Measurements from ENCODE around the gene TSPYL6.

DNA sequence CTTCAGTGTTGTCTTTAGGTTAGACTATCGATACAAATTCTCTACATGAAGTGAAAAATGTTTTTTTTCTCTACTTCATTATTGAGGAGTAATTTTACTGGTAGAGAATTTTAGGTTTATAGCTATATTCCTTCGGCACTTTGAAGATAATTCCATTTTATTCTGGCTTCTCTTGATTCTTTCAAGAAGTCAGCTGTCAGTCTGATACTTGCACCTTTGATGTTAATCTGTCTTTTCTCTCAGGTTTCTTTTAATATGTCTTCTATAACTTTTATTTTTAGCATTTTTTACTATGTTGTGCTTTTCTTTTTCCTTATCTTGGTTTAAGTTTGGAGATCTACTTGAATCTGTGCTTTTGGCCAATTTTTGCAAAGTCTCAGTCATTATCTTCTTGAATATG, 18.6 kb downstream of the TSPYL6 start:
- TF ChIP-seq, protein P1, sequence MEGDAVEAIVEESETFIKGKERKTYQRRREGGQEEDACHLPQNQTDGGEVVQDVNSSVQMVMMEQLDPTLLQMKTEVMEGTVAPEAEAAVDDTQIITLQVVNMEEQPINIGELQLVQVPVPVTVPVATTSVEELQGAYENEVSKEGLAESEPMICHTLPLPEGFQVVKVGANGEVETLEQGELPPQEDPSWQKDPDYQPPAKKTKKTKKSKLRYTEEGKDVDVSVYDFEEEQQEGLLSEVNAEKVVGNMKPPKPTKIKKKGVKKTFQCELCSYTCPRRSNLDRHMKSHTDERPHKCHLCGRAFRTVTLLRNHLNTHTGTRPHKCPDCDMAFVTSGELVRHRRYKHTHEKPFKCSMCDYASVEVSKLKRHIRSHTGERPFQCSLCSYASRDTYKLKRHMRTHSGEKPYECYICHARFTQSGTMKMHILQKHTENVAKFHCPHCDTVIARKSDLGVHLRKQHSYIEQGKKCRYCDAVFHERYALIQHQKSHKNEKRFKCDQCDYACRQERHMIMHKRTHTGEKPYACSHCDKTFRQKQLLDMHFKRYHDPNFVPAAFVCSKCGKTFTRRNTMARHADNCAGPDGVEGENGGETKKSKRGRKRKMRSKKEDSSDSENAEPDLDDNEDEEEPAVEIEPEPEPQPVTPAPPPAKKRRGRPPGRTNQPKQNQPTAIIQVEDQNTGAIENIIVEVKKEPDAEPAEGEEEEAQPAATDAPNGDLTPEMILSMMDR (IDR thresholded peaks at IDR 0.05; ENCODE audit: low read depth, low read length, poor library complexity, severe bottlenecking), result no peak
- TF ChIP-seq EZH2phosphoT487 (IDR thresholded peaks at IDR 0.05; ENCODE audit: borderline replicate concordance, low read length), result no peak
